Thyroid gland (tissue), 4 donors: Measurements from ENCODE around the gene CCDC92. TPM values are rescaled to one million over a fixed set of nuclear protein-coding genes. Genes with fewer than 3 reads are reported as not detected.

Experiments
- DNase-seq, 2 donors: peaks; one replicate each; pipeline ENCODE4 v3.0.0-alpha.2; 2019
- H3K27ac ChIP-seq, 3 donors: fragments of 200-600 bp; sonication (generic); 1 replicate in 2 of 3; 2 replicates in 1 of 3; pipeline ENCODE4 v1.5.1; 2016 to 2019; ENCODE audit warnings: mild to moderate bottlenecking in 1 of 3, moderate library complexity in 1 of 3
- H3K27me3 ChIP-seq: fragments of 200-600 bp; sonication (generic); one replicate; pipeline ENCODE4 v1.5.1; 2019
- H3K36me3 ChIP-seq, 2 donors: fragments of 200-600 bp; sonication (generic); one replicate each; pipeline ENCODE4 v1.5.1; 2016 to 2019
- H3K4me1 ChIP-seq, 2 donors: fragments of 200-600 bp; sonication (generic); one replicate each; pipeline ENCODE4 v1.5.1; 2017 to 2019
- H3K4me3 ChIP-seq, 3 donors: fragments of 200-600 bp; sonication (generic); replicated peaks in 1 of 3; 1 replicate in 2 of 3; 2 replicates in 1 of 3; pipeline ENCODE4 v1.5.1; 2016; ENCODE audit warnings: mild to moderate bottlenecking in 1 of 3
- H3K9me3 ChIP-seq: fragments of 200-600 bp; sonication (generic); one replicate; pipeline ENCODE4 v1.5.1; 2017
- CTCF ChIP-seq, 6 experiments: fragments of 200-600 bp in 3 of 6; fragments of 450-650 bp in 3 of 6; sonication (generic) in 3 of 6; IDR thresholded peaks; one replicate each; pipeline ENCODE4 v1.5.1; 2016 to 2019; ENCODE audit warnings: antibody characterized with exemption in 6 of 6, mild to moderate bottlenecking in 2 of 6, inconsistent platforms in 1 of 6, moderate library complexity in 1 of 6
- POLR2A ChIP-seq, 2 donors: fragments of 450-650 bp; IDR thresholded peaks; one replicate each; pipeline ENCODE4 v1.6.1; 2017; ENCODE audit warnings: antibody characterized with exemption in 2 of 2, mild to moderate bottlenecking in 2 of 2, moderate library complexity in 1 of 2
- WGBS, 2 donors: methylation state at CpG; one replicate each; pipeline ENCODE4 v1.1.5; 2017; 5-methylcytosine and 5-hydroxymethylcytosine counted together
- intact Hi-C: fragments of 100-400 bp; cut with DNase I; formaldehyde crosslinking; loops from one replicate; pipeline ENCODE4 v1.15.1; 2023
- total RNA-seq, 4 donors: library from RNA; depleted of rRNA; stranded (reverse); fragments of >200 nt; gene quantifications; one replicate each; pipeline ENCODE4 v1.2.3, GENCODE V29; 2016

The CCDC92 gene
- total RNA-seq, 4 donors from 2014 or later, result 26.6 to 47.0 (median 39.1) TPM

GRCh38 chr12:123979566-123979965, 6.9 kb upstream of the CCDC92 start:
- peak overlapping the region; percentile 33 to 60 (median 42) for H3K27ac ChIP-seq
- no peak overlapping the region for H3K4me3 ChIP-seq
- 53 to 65% methylated on average over 6 of the region's 6 CpGs for WGBS, 2 donors
- no peak for TF ChIP-seq POLR2A (IDR thresholded peaks at IDR 0.05)
- no peak for TF ChIP-seq CTCF (IDR thresholded peaks at IDR 0.05)
- H3K9me3 ChIP-seq, result no peaks in the 10 kb centered on the region
- peaks cover 0 to 4% of the 10 kb centered on the region in 2 donors for H3K36me3 ChIP-seq
- H3K27me3 ChIP-seq, result no peaks in the 10 kb centered on the region
- peak; percentile 74 for DNase-seq
- intact Hi-C loops, result no loop called here
- peaks cover 11 to 20% of the 10 kb centered on the region in 2 donors for H3K4me1 ChIP-seq

GRCh38 chr12:123976227-123976826, 3.7 kb upstream of the CCDC92 start:
- 89 to 92% methylated on average over 7 of the region's 7 CpGs for WGBS, 2 donors

DNA sequence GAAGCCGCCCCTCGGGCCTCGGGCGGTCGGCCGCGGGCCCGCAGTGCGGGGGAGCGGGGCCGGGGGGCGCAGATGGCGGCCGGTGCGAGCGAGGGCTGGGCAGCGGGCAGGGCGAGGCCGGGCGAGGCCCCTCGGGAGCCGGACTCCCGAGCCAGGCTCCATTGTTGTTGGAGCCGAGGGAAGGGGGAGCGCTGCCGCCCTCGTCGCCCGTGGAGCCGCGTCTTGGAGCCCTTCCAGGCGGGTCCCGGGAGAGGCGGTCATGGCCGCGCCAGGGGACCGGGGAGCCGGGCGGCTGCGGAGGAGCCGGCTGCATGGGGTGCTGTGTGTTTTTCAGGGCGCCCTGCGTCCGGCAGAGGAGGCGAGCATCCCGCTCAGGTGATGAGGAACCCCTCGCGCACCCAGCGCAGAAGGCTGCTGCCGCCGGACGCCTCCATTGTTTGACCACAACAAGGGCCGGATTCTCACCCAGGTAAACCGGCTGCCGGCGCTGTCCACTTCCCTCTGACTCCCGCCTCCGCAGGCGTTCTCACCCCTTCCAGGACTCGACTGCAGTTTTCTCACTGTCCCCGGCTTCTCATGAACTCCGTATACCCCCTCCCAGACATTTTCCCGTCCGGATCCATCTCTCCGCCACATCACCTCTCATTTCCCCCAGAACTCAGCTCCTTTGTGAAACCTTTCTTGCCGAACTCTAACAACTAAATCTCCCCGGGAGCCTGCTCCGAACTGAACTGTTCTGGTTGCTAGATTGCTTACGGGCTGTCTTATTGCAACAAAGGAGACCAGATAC, 1.1 kb upstream of the CCDC92 start:
- H3K4me1 ChIP-seq, result peaks cover 17 to 21% of the 10 kb centered on the region in 2 donors
- TF ChIP-seq CTCF (IDR thresholded peaks at IDR 0.05) (no peak), POLR2A (IDR thresholded peaks at IDR 0.05) (no peak)
- peak; percentile 58 to 64 for DNase-seq
- peaks cover 0 to 4% of the 10 kb centered on the region in 2 donors for H3K36me3 ChIP-seq
- peak overlapping the region; percentile 60 to 94 (median 72) for H3K27ac ChIP-seq
- intact Hi-C loops, result no loop called here
- H3K9me3 ChIP-seq, result no peaks in the 10 kb centered on the region
- H3K4me3 ChIP-seq, result peak overlapping the region; percentile 25 to 80 (median 63)
- 4% methylated on average over 20 to 39 of the region's 69 CpGs for WGBS, 2 donors
- H3K27me3 ChIP-seq, result no peaks in the 10 kb centered on the region

More at GRCh38 chr12:123976227-123976826, 3.7 kb upstream of the CCDC92 start:
- H3K36me3 ChIP-seq, result peaks cover 0 to 4% of the 10 kb centered on the region in 2 donors
- intact Hi-C loops, result no loop called here
- H3K27ac ChIP-seq, result no peak overlapping the region
- no peak overlapping the region for H3K4me3 ChIP-seq
- H3K4me1 ChIP-seq, result peaks cover 17% of the 10 kb centered on the region in 2 donors
- no peaks in the 10 kb centered on the region for H3K9me3 ChIP-seq
- H3K27me3 ChIP-seq, result no peaks in the 10 kb centered on the region
- TF ChIP-seq CTCF (IDR thresholded peaks at IDR 0.05), result no peak
- no peak for TF ChIP-seq POLR2A (IDR thresholded peaks at IDR 0.05)
- DNase-seq, result no peak

GRCh38 chr12:123971770-123972456, 718 bp downstream of the CCDC92 start:
- 1 to 2% methylated on average over 19 to 31 of the region's 55 CpGs for WGBS, 2 donors
- peak overlapping the region; percentile 68 to 97 (median 93) for H3K27ac ChIP-seq
- peak; percentile 54 to 58 for DNase-seq
- H3K36me3 ChIP-seq, result peaks cover 0 to 4% of the 10 kb centered on the region in 2 donors
- no peaks in the 10 kb centered on the region for H3K27me3 ChIP-seq
- intact Hi-C loops, result no loop called here
- H3K4me3 ChIP-seq, result peak overlapping the region; percentile 56 to 94 (median 71)
- H3K4me1 ChIP-seq, result peaks cover 14 to 21% of the 10 kb centered on the region in 2 donors
- no peaks in the 10 kb centered on the region for H3K9me3 ChIP-seq
- TF ChIP-seq POLR2A (IDR thresholded peaks at IDR 0.05) (peak in 1 of 2 donors; percentile 49), CTCF (IDR thresholded peaks at IDR 0.05) (no peak)
